Ovary (tissue), 9 donors: Measurements from ENCODE around the gene CLCN6. TPM values are rescaled to one million over a fixed set of nuclear protein-coding genes. Genes with fewer than 3 reads are reported as not detected.

Source experiments
- DNase-seq, 5 donors: peaks; one replicate each; pipeline ENCODE4 v3.0.0-alpha.2; 2019 to 2020
- H3K27ac ChIP-seq, 2 donors: fragments of 200-600 bp; one replicate each; pipeline versions ENCODE4 v1.5.1 to v1.8.0; 2019 to 2022
- H3K27me3 ChIP-seq: fragments of 200-600 bp; one replicate; pipeline ENCODE4 v1.8.0; 2022
- H3K36me3 ChIP-seq: fragments of 200-600 bp; sonication (generic); one replicate; pipeline ENCODE4 v1.5.1; 2019
- H3K4me1 ChIP-seq: one replicate; pipeline ENCODE4 v1.8.1; 2013; ENCODE audit warnings: mild to moderate bottlenecking, moderate library complexity; ENCODE audit not compliant: insufficient read depth
- H3K4me3 ChIP-seq: fragments of 200-600 bp; sonication (generic); one replicate; pipeline ENCODE4 v1.5.1; 2017
- H3K9me3 ChIP-seq, 2 donors: fragments of 200-600 bp in 1 of 2; sonication (generic) in 1 of 2; one replicate each; pipeline versions ENCODE4 v1.5.1 to v1.8.1; 2013 to 2019; ENCODE audit warnings: mild to moderate bottlenecking in 1 of 2, moderate library complexity in 1 of 2
- CTCF ChIP-seq, 3 donors: fragments of 450-650 bp in 2 of 3; fragments of 200-600 bp in 1 of 3; IDR thresholded peaks; one replicate each; pipeline versions ENCODE4 v1.5.1 to v1.8.0; 2016 to 2022; ENCODE audit warnings: antibody characterized with exemption in 3 of 3, mild to moderate bottlenecking in 1 of 3
- EP300 ChIP-seq: sonication (generic); formaldehyde crosslinking; IDR thresholded peaks from one replicate; pipeline ENCODE4 v1.6.1; 2017; ENCODE audit warnings: antibody characterized with exemption
- POLR2A ChIP-seq: fragments of 450-650 bp; IDR thresholded peaks from one replicate; pipeline ENCODE4 v1.6.1; 2017; ENCODE audit warnings: antibody characterized with exemption, mild to moderate bottlenecking, moderate library complexity
- whole genome bisulfite sequencing, 3 donors: extraction: QIAGEN DNeasy Blood & Tissue Kit in 1 of 3; methylation state at CpG; one replicate each; pipeline versions ENCODE4 v1.1.5 to v1.1.7; 2013 to 2017; 5-methylcytosine and 5-hydroxymethylcytosine counted together
- intact Hi-C, 4 donors: fragments of 100-400 bp; cut with DNase I; formaldehyde crosslinking; loops; one replicate each; pipeline versions ENCODE4 v1.11.0 to v1.15.1; 2022 to 2023
- polyA plus RNA-seq, 2 donors: library from polyadenylated mRNA; stranded (reverse); fragments of 200-250 nt in 1 of 2; fragments of 350-450 nt in 1 of 2; fragmentation: Illumina TruSeq in 1 of 2; extraction: RNeasy Lipid Tissue Mini Kit (QIAGEN cat#74804) in 1 of 2; gene quantifications; one replicate each; pipeline ENCODE4 v1.2.3, GENCODE V29; 2013 to 2014
- total RNA-seq, 7 donors: library from RNA; depleted of rRNA in 2 of 7; stranded (reverse); fragments of >200 nt in 2 of 7; fragmentation: NEBNext Ultra II Directional in 3 of 7; extraction: Animal tissue kit (Norgen Biotek cat#: 25700) in 3 of 7; gene quantifications; one replicate each; pipeline versions ENCODE4 v1.1.0 to v1.2.4, GENCODE V29; 2016 to 2023
- donor health status: DM: no; HTN: no; CAD: no; lungs with moderate emphysema.
- donor health status: DM: no; HTN: no; CAD: no.
- donor health status: Bipolar disorder and iron deficiency.
- donor health status: DM: yes; HTN: yes; CAD: no.
- donor health status: DM: no; HTN: no; CAD: no.
- donor health status: DM: yes; HTN: yes; CAD: no.

CLCN6 gene
- total and polyA plus RNA-seq, 9 donors = 11.7 to 39.7 (median 25.6) TPM

DNA sequence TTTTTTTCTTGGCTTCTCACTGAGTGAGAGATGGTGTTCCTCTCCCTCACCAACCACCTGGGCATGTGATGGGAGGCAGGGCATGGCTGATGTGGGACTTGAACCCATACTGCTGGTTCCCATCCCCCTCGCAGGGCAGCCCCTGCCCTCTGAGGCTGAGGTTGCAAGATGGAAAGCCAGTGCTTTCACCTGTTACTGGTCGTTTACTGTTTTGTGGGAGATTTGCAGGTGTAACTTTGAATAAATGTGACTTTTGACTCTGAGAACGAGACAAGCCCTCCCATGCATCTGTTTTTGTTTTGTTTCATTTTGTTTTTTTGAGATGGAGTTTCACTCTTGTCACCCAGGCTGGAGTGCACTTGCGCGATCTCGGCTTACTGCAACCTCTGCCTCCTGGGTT is 22.4 kb upstream of the CLCN6 start:
- H3K36me3 ChIP-seq = no peaks in the 10 kb centered on the region
- H3K9me3 ChIP-seq = no peaks in the 10 kb centered on the region
- H3K4me3 ChIP-seq = no peak overlapping the region
- intact Hi-C loops = no loop called here
- H3K4me1 ChIP-seq = peaks cover 17% of the 10 kb centered on the region
- no peak for DNase-seq
- TF ChIP-seq POLR2A = no peak
- no peak for TF ChIP-seq EP300
- no peak for TF ChIP-seq CTCF (IDR thresholded peaks at IDR 0.05)
- H3K27me3 ChIP-seq = no peaks in the 10 kb centered on the region
- H3K27ac ChIP-seq = no peak overlapping the region
- 89 to 95% (median 89%) methylated on average over 6 of the region's 6 CpGs for WGBS, 3 donors

DNA sequence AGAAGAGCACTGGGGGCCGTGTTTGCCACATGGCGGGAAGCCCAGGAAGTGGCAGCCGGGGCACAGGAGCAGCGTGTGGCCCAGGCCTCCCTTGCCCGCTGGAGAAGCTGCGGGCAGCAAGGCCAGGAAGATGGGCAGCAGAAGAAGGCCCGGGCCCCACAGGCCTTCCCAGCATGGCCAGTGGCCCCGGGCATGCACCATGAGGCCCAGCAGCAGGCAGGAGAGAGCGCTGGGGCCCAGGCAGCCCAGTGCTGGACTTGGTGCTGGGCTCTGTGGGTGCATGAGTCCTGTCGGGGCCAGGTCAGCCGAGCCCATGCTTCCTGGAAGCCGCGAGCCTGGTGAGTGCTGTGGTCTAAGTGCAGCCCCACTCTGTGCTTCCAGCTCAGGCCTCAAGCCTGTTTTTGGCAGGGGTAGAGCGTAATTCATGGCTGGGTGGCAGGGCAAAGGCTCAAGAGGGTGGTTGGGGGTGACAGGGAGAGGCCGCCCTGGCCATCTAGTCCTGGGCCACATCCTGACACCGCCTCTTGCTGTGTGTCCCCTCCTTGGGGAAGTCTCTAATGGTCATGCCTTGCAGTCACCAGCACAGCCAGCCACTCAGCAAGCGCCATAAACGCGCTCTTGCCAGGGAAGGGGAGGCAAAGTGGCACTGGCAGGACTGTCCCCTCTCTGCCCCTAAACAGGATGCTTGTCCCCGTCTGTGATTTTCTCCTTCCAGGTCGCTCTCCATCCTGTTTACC is 21.6 kb upstream of the CLCN6 start:
- H3K27me3 ChIP-seq = no peaks in the 10 kb centered on the region
- intact Hi-C loops = no loop called here
- no peaks in the 10 kb centered on the region for H3K9me3 ChIP-seq
- peaks cover 19% of the 10 kb centered on the region for H3K4me1 ChIP-seq
- peak in 3 of 5 donors; percentile 46 to 53 (median 46) for DNase-seq
- peak overlapping the region; percentile 22 for H3K4me3 ChIP-seq
- 64 to 70% (median 68%) methylated on average over 21 of the region's 21 CpGs for WGBS, 3 donors
- no peaks in the 10 kb centered on the region for H3K36me3 ChIP-seq
- TF ChIP-seq EP300 (no peak), CTCF (IDR thresholded peaks at IDR 0.05) (no peak), POLR2A (no peak)
- peak overlapping the region; percentile 50 to 98 for H3K27ac ChIP-seq

DNA sequence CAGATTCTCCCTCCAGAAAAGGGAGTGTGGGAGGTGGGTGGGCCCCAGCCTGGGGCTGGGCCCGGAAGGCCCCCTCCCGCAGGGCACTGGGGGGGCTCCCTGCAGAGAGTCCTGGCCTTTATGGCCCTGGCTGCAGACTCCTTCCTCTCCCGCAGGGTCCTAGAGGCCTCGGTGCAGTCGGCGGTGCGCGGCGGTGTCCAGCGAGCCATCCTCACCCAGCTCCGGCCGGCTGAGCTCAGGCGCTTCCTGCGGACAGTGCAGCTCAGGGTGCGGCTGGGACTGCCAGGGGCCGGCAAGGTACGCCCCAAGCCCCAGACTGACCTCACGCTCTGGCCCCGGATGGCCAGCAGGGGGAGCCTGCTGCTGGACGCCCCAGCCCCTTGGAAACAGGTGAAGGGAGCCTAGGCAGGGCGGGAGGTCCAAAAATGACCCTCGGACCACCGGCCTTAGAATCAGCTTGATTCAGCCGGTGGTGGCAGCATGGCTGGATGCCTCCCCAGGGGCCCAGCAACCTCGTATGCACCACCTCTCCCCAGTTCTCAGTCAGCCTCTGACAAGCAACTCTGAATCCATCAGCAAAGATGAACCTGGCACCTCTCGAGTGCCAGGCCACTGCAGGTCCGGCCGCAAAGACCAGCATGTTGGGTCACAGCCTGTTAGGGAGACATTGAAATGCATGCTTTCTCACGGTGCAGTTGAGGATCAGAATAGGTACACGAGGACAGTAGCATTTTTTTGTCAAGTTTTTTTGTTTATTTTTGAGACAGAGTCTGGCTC is 20.8 kb upstream of the CLCN6 start:
- no peaks in the 10 kb centered on the region for H3K27me3 ChIP-seq
- H3K9me3 ChIP-seq = no peaks in the 10 kb centered on the region
- 4 to 9% (median 7%) methylated on average over 18 to 30 of the region's 30 CpGs for WGBS, 3 donors
- TF ChIP-seq POLR2A (no peak), CTCF (IDR thresholded peaks at IDR 0.05) (peak; percentile 50 to 89 (median 87)), EP300 (no peak)
- H3K4me1 ChIP-seq = peaks cover 26% of the 10 kb centered on the region
- H3K36me3 ChIP-seq = no peaks in the 10 kb centered on the region
- H3K4me3 ChIP-seq = peak overlapping the region; percentile 22
- peak; percentile 71 to 85 (median 81) for DNase-seq
- intact Hi-C loops = loop anchor here in 1 of 4 donors (5.0 kb wide), 1 partner anchor 48 kb away; the partner anchor contains the start of gene AGTRAP
- peak overlapping the region; percentile 50 to 98 for H3K27ac ChIP-seq

DNA sequence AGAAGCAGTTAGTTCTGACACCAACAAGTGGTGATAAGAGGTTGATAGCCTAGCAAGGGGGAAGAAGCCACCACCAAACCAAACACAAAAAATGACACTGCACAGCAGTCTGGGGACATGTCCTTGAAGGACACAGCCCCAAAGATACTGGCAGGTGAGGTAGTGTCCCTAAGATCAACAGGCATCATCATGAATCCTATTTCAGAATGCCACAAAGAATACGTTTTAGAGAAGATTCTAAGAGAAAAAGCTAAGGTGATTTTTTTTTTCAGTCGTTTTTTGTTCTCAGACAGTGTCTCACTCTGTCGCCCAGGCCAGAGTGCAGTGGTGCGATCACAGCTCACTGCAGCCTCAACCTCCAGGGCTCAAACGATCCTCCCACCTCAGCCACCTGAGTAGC is 19.8 kb upstream of the CLCN6 start:
- Histone ChIP-seq H3K9me3 (no peaks in the 10 kb centered on the region), H3K27ac (peak overlapping the region; percentile 56 to 98), H3K27me3 (no peaks in the 10 kb centered on the region), H3K4me1 (peaks cover 32% of the 10 kb centered on the region), H3K36me3 (no peaks in the 10 kb centered on the region), H3K4me3 (no peak overlapping the region)
- WGBS, 3 donors = 49 to 59% (median 57%) methylated on average over 5 of the region's 5 CpGs
- TF ChIP-seq POLR2A = no peak
- no peak for TF ChIP-seq CTCF (IDR thresholded peaks at IDR 0.05)
- no peak for TF ChIP-seq EP300
- no peak for DNase-seq
- intact Hi-C loops = loop anchor here in 2 of 4 donors (2.0 to 5.0 kb wide), 2 partner anchors 17 to 49 kb away; partner anchors contain the start of gene AGTRAP (in 1 of the 2)
